Stimulated activated CD4-positive, alpha-beta T cell treated with anti-CD3 and anti-CD28 coated beads, Interleukin-4, amount 100 ng/mL, for 48 hours (primary cell): Measurements from ENCODE around the gene BROX.
"Not testable (repeated sequence)": the region's sequence is repeated elsewhere in the genome, so short reads cannot be mapped to it uniquely, and the experiment has no call there.

Experiments used
- DNase-seq, 2 donors: peaks; one replicate each; pipeline ENCODE4 v3.0.0-alpha.2; 2020; ENCODE audit warnings: low read depth in 2 of 2

The BROX gene

DNA sequence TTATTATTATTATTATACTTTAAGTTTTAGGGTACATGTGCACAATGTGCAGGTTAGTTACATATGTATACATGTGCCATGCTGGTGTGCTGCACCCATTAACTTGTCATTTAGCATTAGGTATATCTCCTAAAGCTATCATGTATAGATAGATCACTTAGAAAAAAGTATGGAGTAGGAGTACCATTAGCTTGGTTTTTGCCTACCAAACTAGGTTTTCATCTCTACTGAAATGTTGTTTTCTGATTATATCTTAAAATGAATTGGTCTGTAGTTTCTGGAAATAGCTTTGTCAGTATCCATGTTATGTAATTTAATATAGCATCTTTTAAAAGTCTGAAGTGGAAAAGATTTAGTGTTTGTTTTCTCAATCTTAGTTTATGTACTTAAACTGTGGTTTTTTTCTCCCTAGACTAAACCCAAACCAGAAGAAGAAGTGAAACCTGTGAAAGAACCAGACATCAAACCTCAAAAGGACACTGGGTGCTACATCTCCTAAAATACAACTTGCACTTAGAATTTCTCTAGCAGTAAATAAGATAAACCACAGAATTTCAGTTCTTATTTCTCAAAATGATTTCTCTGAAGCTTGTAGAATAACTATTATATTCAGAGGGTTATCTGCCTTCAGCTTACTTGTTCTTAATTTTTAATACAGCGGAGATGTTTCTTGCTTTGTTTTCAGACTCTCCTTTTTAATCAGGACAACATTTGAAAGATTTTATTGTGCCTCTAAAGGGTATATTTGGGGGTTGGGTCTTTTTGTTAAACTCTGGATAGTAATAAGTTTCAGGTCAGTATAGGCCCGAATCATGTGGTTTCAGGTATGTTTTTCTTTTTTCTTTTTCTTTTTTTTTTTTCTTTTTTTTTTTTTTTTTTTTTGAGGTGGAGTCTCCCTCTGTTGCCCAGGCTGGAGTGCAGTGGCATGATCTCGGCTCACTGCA is 20.1 kb downstream of the BROX start:
- DNase-seq, result no peak

DNA sequence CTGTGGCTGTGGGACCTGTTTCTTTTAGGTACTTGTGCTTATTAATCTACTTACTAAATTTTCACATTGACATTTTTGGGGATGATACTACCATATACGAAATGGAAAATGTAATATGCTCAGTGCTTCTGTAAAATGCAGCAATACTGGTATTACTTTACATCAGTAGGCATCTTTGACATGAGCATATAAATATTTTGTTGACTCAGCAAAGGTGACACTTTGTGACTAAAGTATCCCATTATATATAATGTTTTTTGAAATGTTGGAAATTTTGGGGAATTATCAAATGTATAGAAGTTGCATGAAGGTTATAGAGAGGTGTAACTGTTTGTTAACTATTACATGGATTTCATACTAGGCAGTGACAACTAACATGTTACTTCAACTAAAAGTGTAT is 22.4 kb downstream of the BROX start:
- no peak for DNase-seq

DNA sequence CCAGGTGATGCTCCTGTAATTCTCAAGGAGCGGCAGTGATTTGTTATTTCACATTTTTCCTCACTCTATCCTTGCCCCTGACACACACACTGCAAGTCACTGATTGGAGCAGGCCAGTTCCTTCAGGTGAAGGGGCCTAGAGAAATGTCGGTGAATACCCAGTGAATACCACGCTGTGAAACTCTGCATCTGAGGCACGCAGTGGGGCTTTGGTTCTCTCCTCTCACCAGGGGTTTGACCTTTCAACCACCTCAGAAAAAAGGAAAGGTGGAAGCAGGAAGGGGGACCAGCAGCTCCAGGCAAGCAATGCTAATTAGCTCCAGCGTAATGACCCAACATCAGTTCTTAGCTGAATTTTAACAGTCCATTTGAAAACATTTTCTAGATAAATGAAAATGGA is 24.1 kb downstream of the BROX start:
- DNase-seq, result no peak

DNA sequence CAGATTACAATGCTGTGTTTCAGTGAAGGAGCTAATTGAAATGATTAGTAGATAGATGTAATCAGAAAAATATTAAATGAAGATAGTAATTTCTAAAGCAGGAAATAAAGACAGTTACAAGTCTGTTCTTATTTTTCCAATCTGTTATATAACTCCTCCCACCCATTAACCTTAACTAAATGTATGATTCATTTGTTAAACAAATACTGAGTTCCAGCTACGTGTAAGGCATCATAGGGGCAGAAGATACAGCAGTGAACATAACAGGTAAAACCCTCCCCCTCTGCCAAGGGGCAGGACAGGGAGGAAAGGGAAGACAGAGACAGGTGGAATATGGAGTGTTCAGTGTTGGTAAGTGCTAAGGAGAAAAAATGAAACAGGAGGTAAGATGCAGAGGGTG is 24.6 kb downstream of the BROX start, which contains the start of gene FAM177B:
TSS of gene FAM177B (plus strand) at position 231 of the 400 bp plus-strand sequence. CDS start 9,344 bp downstream, outside the sequence.
- DNase-seq, result no peak

DNA sequence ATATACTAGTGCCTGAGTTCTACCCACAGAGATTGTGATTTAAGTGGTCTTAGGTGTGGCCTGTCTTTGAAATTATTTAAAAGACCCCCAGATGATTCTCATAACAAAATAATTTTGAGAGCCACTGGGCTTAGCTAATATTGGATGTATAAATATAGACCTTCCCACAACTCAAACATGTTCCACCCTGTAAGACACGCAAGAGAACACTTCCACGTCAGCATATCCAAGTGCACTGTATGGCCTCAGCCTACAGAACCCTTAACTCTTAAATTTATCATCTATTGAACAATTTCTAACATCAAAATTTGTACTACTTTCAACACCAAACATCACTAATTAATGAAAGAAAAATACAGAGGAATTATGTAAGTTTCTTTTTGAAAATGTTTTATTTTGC is 27.1 kb downstream of the BROX start:
- DNase-seq, result no peak

DNA sequence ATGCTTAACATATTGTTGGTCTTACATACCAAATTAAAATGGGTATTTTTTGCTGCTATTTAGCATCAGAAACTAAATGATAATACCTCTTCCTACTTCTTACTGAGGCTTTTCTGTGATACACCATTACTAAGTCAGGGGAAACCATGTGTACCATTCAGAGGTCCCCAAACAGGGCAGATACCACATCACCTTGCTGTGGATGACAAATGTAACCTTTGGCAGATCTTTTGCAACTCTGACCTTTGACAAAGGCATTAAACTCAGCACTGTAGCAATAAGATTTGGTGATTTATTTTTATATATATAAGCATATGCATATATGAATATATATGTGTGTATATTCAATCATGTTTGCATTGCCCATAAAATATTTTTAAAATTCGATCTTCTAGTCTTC is 27.6 kb downstream of the BROX start:
- no peak for DNase-seq

DNA sequence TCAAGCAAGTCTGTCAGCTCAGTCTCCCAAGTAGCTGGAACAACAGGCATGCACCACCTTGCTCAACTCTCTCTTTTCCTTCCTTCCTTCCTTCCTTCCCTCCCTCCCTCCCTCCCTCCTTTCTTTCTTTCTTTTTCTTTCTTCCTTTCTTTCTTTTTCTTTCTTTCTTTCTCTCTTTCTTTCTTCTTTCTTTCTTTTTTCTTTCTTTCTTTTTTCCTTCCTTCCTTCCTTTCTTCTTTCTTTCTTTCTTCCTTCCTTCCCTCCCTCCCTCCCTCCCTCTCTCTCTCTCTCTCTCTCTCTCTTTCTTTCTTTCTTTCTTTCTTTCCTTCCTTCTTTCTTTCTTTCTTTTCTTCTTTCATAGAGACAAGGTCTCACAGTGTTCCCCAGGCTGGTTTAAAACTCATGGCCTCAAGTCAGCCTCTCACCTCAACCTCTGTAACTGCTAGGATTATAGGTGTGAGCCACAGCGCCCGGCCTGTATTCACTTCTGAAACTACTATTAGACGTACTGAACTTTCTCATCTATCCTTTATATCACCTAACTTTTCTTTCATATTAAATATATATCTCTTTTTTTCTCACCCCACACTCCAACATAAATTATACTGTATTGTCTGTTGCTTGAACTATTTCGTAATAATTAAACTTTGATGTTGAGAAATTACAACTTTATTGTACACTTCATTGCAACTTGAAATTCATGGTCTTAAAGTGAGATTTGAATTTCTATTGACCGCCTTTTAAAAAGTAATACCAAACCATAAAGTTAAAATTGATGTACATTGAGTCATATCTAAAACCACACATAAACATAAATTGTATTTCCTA is 29.5 kb downstream of the BROX start:
- not testable (repeated sequence) for DNase-seq

DNA sequence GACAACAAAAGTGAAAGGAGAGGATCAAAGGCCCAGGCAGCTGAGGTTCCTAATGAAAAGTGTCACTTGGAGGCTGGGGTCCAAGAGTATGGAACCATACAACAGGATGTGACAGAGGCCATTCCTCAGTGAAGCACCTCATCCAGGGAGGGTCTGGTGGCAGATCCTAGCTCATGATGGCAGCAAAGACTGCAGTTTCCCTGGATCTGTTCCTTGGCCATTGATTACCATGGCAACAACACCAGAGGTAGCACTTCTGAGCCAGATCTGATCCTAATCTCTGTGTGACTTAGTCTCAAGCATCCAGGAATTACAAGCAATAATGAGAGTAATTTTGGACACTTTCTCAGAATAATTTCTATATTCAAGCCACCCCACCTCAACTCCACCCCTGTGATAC is 37.6 kb downstream of the BROX start:
- no peak for DNase-seq

DNA sequence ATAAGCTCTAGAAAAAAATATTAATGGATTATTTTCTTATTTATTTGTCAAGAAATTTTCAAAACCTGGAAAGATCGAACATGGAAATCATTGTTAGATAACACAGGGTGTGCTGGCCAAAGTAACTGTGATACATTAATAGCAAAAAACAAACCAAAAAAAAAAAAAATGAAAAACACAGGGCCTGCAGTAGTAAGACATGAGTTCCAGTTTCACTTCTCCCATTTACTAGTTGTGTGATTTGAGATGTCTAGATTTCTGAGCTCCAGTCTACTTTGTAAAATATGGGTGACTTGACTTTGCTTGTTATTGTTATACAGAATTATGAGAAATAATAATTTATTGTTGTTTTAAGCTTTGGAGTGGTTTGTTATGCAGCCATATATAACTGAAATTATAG is 38.3 kb downstream of the BROX start:
- DNase-seq, result no peak

DNA sequence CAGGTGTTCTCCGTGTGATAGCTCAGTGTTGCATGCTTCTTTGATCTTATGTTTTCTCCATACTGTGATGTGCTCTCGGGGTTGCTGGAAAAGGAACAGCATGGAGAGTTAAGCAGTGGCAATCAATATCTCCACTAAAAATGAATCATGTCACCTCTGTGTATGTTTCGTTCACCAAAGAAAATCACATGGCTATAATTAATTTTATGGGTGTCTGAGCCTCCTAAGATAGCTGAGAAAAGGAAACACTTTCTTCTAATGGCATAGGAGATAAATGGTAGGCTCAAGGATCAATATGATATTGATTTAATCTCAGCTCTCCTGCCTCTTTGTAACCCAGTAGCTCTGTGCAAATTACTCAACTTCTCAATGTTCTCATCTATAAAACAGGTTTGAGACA is 38.9 kb downstream of the BROX start:
- DNase-seq, result no peak

DNA sequence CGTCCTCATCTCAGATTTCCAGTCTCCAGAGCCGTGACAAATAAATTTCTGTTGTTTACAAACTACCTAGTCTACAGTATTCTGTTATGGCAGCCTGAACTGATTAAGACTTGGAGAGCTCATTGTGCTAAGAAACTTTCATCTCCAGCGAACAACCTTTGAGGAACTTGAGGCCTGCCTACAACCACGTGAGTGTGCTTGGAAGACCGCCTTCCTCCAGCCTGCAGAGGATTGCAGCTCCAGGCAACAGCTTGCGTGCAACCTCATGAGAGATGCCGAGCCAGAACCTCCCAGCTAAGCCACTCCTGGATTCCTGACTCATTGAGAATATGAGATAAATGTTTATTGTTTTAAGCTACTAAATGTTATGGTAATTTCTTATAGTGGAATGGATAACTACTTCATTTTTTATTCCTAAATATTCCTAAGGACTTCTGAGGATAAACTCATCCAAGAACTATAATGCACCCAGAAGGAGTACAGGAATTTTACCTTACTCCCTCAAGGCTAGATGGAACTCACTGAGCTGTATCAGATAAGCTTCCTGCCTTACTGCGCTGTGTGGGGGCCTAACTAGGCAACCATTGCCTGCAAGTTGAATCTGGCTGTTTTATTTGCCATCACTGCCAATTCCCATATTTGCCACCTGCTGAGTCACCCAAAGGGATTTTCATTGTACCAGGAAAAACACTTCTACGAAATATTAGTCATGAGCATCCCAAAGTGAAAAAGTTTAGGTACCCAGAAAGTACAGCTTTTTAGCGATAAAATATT is 42.2 kb downstream of the BROX start:
- no peak for DNase-seq

DNA sequence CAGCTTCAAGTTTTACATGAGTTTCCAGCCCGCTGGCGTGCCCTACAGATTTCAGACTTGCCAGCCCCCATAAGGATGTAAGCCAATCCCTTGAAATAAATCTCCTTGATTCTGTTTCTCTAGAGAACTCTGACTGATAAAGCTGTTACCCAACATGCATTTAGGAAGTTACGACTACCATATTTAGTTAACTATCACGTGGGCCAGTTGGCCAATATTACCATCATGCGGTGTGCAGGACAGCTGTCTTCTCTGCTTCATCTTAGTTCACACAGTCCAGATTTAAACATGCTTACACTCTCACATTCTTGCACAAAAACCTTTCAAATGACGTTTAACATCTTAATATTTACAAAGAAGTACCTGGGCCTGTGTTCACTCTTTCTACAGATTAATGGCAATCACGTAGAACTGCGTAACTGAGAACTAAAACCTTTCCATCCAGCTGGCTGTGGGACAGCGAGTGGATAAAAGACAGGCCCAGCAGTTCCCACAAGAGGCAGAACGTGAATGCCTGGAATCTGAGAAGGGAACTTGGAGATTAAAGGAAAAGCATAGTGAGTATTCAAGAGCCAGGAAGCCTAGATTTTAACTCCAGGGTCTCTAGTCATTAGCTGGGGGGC is 45.4 kb downstream of the BROX start:
- no peak for DNase-seq

DNA sequence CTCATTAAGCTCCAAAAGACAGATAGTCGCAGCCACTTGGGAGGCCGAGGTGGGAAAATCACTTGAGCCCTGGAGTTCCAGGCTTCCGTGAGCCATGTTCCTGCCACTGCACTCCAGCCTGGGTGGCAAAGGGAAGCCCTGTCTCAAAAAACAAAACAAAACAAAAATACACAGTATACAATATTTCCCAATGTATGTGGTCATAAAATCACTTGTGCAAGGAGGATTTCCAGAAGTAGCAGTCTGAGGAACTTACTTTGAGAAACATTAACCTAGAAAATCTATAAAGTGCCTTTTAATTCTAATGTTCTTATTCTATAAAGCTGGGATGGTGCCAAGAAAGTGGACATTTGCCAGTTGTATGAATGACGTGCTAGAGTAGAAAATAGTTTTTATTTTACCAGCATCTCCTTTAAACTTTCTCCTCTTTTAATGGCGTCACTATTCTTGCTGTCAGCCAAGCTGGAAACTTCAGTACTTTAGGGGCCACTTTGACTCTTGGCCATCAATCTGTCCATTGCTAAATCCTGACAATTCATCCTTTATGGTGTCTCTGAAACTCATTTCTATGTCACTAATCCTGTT is 47.2 kb downstream of the BROX start:
- no peak for DNase-seq

DNA sequence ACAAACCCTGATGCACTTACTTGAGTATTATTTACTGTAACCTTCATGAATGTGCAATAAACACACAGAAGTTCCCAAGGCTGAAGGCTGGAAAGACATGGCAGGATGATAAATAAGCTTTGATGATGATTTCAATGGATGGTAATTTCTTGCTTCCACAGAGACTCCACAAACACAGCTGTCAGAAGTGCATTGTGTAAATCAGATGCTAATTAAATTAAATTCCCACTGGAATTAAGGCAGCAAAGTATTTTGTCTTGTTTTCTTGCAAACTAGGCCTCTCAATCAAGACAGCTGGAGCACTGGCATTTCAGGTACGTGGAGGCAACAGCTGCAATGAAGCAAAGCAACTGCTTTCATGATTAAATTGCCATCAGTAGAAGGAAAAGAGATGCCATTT is 48.7 kb downstream of the BROX start:
- DNase-seq, result no peak

DNA sequence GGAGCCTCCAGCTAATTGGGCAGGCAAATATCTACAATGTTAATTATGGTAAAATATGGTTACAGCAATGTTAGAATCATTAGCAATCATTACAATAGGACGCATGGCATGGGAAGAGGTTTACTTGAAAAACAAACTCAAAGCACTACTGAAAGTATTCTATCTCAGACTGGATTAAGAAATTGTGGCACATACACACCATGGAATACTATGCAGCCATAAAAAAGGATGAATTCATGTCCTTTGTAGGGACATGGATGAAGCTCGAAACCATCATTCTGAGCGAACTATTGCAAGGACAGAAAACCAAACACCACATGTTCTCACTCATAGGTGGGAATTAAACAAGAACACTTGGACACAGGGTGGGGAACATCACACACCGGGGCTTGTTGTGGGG is 49.8 kb downstream of the BROX start:
- DNase-seq, result not testable (repeated sequence)

DNA sequence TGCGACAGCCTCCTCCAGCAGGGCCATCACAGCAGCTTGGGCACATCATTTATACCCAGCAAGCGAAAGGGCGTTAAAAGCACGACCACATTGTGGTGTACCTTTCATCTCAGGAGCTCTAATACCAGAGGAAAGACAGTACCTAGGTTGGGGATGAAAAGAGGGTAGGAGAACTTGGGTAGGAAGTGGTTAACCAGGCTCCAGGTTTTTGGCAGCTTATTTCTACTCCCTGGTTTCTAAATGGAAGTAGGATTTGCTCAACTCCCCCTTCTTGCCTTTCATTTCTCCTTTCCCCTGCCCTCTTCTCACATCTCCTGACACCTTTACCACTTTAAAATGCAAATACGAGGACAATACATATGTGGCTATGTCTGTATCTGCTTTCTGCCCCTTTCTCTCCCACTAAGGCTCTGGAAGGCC is 54.8 kb downstream of the BROX start:
- DNase-seq, result no peak

DNA sequence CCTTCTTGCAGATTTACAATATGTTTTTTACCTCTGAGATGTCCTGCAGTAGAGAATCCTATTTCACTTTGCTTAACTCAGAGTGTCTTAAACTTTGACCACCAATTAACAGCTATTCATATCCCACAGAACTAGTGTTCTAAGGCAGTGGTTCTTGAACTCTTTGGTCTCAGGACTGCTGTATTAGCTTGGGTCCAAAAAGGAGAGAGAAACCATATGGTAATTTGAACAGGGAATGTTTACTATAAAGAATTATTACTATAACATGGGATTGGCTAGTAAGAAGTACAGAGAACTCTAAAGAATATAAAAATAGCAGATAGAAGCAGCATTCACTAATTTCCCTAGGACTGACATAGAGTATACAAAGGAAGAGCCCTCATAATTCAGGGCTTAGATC is 56.2 kb downstream of the BROX start:
- DNase-seq, result no peak

DNA sequence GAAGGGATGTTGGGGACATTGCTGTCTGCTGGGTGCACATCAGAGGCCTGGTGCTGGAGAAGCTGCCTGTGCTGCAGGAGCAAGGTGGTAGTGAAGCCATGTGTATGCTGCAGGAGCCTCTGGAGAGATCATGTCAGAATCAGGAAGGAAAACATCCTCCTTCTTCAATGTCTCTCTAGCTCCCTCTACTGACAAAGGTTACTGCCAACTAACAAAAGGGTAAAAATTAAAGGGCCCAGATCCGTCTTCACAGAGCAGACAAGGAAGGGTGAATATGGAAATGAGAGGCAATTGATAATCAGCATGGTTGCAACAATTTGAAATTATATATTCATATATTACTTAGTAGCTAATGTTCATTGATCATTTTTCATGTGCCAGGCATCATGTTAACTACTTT is 56.8 kb downstream of the BROX start:
- DNase-seq, result no peak

DNA sequence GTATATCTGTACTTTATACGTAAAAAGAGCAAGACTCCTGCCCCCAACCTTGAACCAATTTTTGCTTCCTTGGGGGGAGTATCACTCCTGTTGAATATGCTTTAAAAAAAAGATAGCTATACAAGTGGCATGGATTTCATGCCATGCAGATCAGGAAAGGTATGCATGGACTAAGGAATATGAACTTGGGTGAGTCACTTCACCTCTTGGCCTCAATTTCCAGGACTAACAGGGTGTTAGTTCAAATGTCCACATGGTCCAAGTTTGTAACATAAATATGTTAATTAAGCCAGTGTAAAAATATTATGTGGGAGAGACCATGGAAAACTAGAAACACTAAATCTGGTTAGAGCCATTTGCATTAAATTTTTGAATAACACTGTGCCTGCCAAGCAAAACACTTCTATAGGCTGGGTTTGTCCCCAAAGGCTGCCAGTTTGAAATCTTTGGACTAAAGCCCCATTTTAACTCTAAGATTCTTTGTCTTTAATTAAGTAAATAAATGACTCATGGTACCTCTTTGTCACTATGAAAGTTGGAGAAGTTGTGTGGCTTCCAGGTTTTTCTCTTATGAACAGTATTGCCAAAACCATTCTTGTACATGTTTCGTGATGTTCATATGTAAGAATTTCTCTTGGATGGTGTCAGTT is 57.7 kb downstream of the BROX start:
- no peak for DNase-seq

DNA sequence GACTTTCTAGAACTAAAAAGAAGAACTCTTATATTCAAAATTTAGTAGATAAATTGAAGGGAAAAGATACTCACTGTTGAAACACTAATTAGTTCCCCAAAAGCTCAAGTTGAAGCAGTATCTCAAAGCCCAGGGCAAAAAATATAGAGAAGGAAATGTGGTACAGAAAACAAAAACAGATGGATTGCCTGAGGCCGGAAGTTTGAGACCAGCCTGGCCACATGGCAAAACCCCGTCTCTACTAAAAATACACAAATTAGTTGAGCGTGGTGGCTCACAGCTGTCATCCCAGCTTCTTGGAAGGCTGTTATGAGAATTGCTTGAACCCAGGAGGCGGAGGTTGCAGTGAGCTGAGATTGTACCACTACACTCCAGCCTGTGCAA is 60.6 kb downstream of the BROX start:
- DNase-seq, result no peak

DNA sequence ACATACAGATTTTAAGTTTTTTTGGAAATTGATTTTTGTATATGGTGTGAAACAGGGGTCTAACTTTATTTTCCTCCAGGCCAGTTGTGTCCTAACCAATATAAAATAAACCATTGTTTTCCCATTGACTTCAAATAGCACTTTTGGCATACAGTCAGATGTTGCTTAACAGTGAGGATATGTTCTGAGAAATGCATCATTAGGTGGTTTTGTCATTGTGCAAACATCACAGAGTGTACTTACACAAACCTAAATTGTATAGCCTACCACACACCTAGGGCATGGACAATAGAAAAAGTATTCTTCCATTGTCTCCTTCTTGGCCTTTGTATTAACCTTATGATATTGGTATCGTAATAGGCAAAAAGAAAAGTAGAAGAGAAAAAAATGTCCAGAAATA is 65.1 kb downstream of the BROX start:
- no peak for DNase-seq
